HEK293 (cell line): ENCODE measurements around the gene NDST4.

Experiments used
- CTCF ChIA-PET: fragments of 350-600 bp; formaldehyde crosslinking; extraction: SDS; loops from one replicate; lab custom pipeline; 2021; ENCODE audit warnings: antibody characterized with exemption; lab: Yijun Ruan, JAX
- POLR2A ChIA-PET: fragments of 300-600 bp; formaldehyde crosslinking; extraction: SDS; loops from one replicate; lab custom pipeline; 2020; ENCODE audit warnings: antibody characterized with exemption, inconsistent platforms; lab: Yijun Ruan, JAX
- H3K27ac ChIP-seq: fragments of 200-500 bp; sonication (Bioruptor generic); 2 replicates; pipeline ENCODE4 v1.5.1; 2014; ENCODE audit warnings: low read depth, low read length, control low read depth, inconsistent platforms; ENCODE audit errors: extremely low read depth
- H3K36me3 ChIP-seq, 2 experiments: fragments of 200-500 bp in 1 of 2; sonication (Bioruptor generic) in 1 of 2; 1 replicate in 1 of 2; 2 replicates in 1 of 2; pipeline ENCODE4 v1.5.1; 2014 to 2017; ENCODE audit warnings: inconsistent platforms in 2 of 2, low read length in 2 of 2; ENCODE audit not compliant: control insufficient read depth in 2 of 2, insufficient read depth in 1 of 2
- H3K4me1 ChIP-seq: fragments of 200-500 bp; sonication (Bioruptor generic); 2 replicates; pipeline ENCODE4 v1.5.1; 2014; ENCODE audit warnings: mild to moderate bottlenecking, low read length, inconsistent platforms; ENCODE audit not compliant: control insufficient read depth, insufficient read depth
- H3K4me3 ChIP-seq: 2 replicates; pipeline ENCODE4 v1.5.1; 2011; ENCODE audit warnings: low read depth, mild to moderate bottlenecking, control low read depth, low read length, moderate library complexity
- H3K9me3 ChIP-seq: fragments of 200-500 bp; sonication (Bioruptor generic); 2 replicates; pipeline ENCODE4 v1.5.1; 2014; ENCODE audit warnings: low read depth, low read length, inconsistent platforms; ENCODE audit not compliant: control insufficient read depth, insufficient read depth
- BCL11B ChIP-seq: fragments of 450-650 bp; formaldehyde crosslinking; IDR thresholded peaks from 2 replicates; pipeline ENCODE4 v1.5.1; 2016; ENCODE audit warnings: low read depth, missing biosample characterization, missing genetic modification characterization
- FEZF1 ChIP-seq: fragments of 450-650 bp; formaldehyde crosslinking; IDR thresholded peaks from 2 replicates; pipeline ENCODE4 v1.5.1; 2016; ENCODE audit warnings: missing biosample characterization, missing genetic modification characterization
- IKZF3 ChIP-seq: fragments of 450-650 bp; IDR thresholded peaks from 2 replicates; pipeline ENCODE4 v1.5.0; 2018; ENCODE audit warnings: missing biosample characterization, mild to moderate bottlenecking, missing genetic modification characterization, moderate library complexity
- KLF10 ChIP-seq: fragments of 450-650 bp; IDR thresholded peaks from 2 replicates; pipeline ENCODE4 v1.5.1; 2018; ENCODE audit warnings: missing biosample characterization, mild to moderate bottlenecking, missing genetic modification characterization
- KLF17 ChIP-seq: fragments of 450-650 bp; formaldehyde crosslinking; IDR thresholded peaks from 2 replicates; pipeline ENCODE4 v1.5.1; 2016; ENCODE audit warnings: missing biosample characterization, missing genetic modification characterization
- MZF1 ChIP-seq: fragments of 450-650 bp; formaldehyde crosslinking; IDR thresholded peaks from 2 replicates; pipeline ENCODE4 v1.5.1; 2017; ENCODE audit warnings: missing biosample characterization, missing genetic modification characterization, borderline replicate concordance
- PRDM4 ChIP-seq: fragments of 450-650 bp; formaldehyde crosslinking; IDR thresholded peaks from 2 replicates; pipeline ENCODE4 v1.5.1; 2017; ENCODE audit warnings: missing biosample characterization, missing genetic modification characterization
- PRDM6 ChIP-seq: fragments of 450-650 bp; formaldehyde crosslinking; IDR thresholded peaks from 2 replicates; pipeline ENCODE4 v1.5.1; 2017; ENCODE audit warnings: missing biosample characterization, missing genetic modification characterization
- ZBTB17 ChIP-seq: fragments of 450-650 bp; formaldehyde crosslinking; IDR thresholded peaks from 2 replicates; pipeline ENCODE4 v1.5.1; 2016; ENCODE audit warnings: missing biosample characterization, missing genetic modification characterization
- ZBTB44 ChIP-seq: fragments of 450-650 bp; IDR thresholded peaks from 2 replicates; pipeline ENCODE4 v1.5.1; 2018; ENCODE audit warnings: missing biosample characterization, mild to moderate bottlenecking, missing genetic modification characterization
- ZEB2 ChIP-seq: fragments of 450-650 bp; formaldehyde crosslinking; IDR thresholded peaks from 2 replicates; pipeline ENCODE4 v1.5.1; 2016; ENCODE audit warnings: missing biosample characterization, missing genetic modification characterization
- ZNF18 ChIP-seq: fragments of 450-650 bp; formaldehyde crosslinking; IDR thresholded peaks from 2 replicates; pipeline ENCODE4 v1.5.1; 2016; ENCODE audit warnings: missing biosample characterization, missing genetic modification characterization
- ZNF24 ChIP-seq: fragments of 450-650 bp; formaldehyde crosslinking; IDR thresholded peaks from 2 replicates; pipeline ENCODE4 v1.5.1; 2016; ENCODE audit warnings: missing biosample characterization, missing genetic modification characterization
- ZNF394 ChIP-seq: fragments of 450-650 bp; formaldehyde crosslinking; IDR thresholded peaks from 2 replicates; pipeline ENCODE4 v1.5.1; 2016; ENCODE audit warnings: missing biosample characterization, missing genetic modification characterization, mild to moderate bottlenecking, moderate library complexity, borderline replicate concordance
- ZNF426 ChIP-seq: fragments of 450-650 bp; formaldehyde crosslinking; IDR thresholded peaks from 2 replicates; pipeline ENCODE4 v1.5.1; 2017; ENCODE audit warnings: missing biosample characterization, missing genetic modification characterization, mild to moderate bottlenecking, inconsistent platforms, moderate library complexity
- ZNF561 ChIP-seq: fragments of 450-650 bp; IDR thresholded peaks from 2 replicates; pipeline ENCODE4 v1.5.1; 2018; ENCODE audit warnings: missing biosample characterization, missing genetic modification characterization, borderline replicate concordance
- ZNF626 ChIP-seq: fragments of 450-650 bp; sonication (Bioruptor Pico); formaldehyde crosslinking; IDR thresholded peaks from 2 replicates; pipeline ENCODE4 v1.5.1; 2018; ENCODE audit warnings: missing biosample characterization, missing genetic modification characterization, inconsistent platforms
- ZNF654 ChIP-seq: fragments of 450-650 bp; formaldehyde crosslinking; IDR thresholded peaks from 2 replicates; pipeline ENCODE4 v1.5.1; 2016; ENCODE audit warnings: low read depth, missing biosample characterization, missing genetic modification characterization
- ZNF664 ChIP-seq: fragments of 450-650 bp; formaldehyde crosslinking; IDR thresholded peaks from 2 replicates; pipeline ENCODE4 v1.5.1; 2016; ENCODE audit warnings: missing biosample characterization, missing genetic modification characterization
- ZNF707 ChIP-seq: fragments of 450-650 bp; formaldehyde crosslinking; IDR thresholded peaks from 2 replicates; pipeline ENCODE4 v1.5.1; 2016; ENCODE audit warnings: missing biosample characterization, missing genetic modification characterization
- ZNF843 ChIP-seq: fragments of 450-650 bp; formaldehyde crosslinking; IDR thresholded peaks from 2 replicates; pipeline ENCODE4 v1.5.1; 2016; ENCODE audit warnings: missing biosample characterization, missing genetic modification characterization

The NDST4 gene

GRCh38 chr4:115119804-115120352, 6.5 kb upstream of the NDST4 start:
- H3K4me1 ChIP-seq: no peaks in the 10 kb centered on the region
- peak; percentile 49 for TF ChIP-seq ZNF654
- TF ChIP-seq KLF10 (tag by site-specific recombination): no peak
- no peak overlapping the region for H3K27ac ChIP-seq
- ChIA-PET POLR2A (no interaction called here), CTCF (interaction anchor here (1.2 kb wide), 1 partner anchor 733 kb away, joined by 4 read pairs; no protein-coding TSS in a partner anchor)
- no peak overlapping the region for H3K4me3 ChIP-seq
- H3K9me3 ChIP-seq: no peaks in the 10 kb centered on the region
- no peaks in the 10 kb centered on the region for H3K36me3 ChIP-seq

GRCh38 chr4:115117651-115118050, 4.2 kb upstream of the NDST4 start:
- no peaks in the 10 kb centered on the region for H3K36me3 ChIP-seq
- H3K4me1 ChIP-seq: no peaks in the 10 kb centered on the region
- ChIA-PET POLR2A (no interaction called here), CTCF (no interaction called here)
- H3K27ac ChIP-seq: no peak overlapping the region
- H3K4me3 ChIP-seq: no peak overlapping the region
- TF ChIP-seq KLF17: no peak
- no peak for TF ChIP-seq ZBTB44
- no peak for TF ChIP-seq IKZF3 (tag by site-specific recombination)
- TF ChIP-seq ZNF707: no peak
- no peak for TF ChIP-seq BCL11B (tag by site-specific recombination)
- no peak for TF ChIP-seq ZNF24
- H3K9me3 ChIP-seq: no peaks in the 10 kb centered on the region

- Histone ChIP-seq H3K27ac (peak overlapping the region; percentile 60; the same call in 1 of the 2 replicates), H3K36me3 (no peaks in the 10 kb centered on the region), H3K4me1 (peaks cover 6% of the 10 kb centered on the region), H3K9me3 (no peaks in the 10 kb centered on the region), H3K4me3 (no peak overlapping the region; the same call in 1 of the 2 replicates)
- CTCF ChIA-PET: interaction anchor here (0.7 kb wide), 1 partner anchor 19 kb away, joined by 3 read pairs; no protein-coding TSS in a partner anchor
- POLR2A ChIA-PET: no interaction called here
- 0 out of 2 replicates have a peak, but pooled peaks have one; percentile 20 for TF ChIP-seq ZNF843 (tag by site-specific recombination)
- TF ChIP-seq PRDM6: peak; percentile 87
- TF ChIP-seq ZBTB17: 0 out of 2 replicates have a peak, but pooled peaks have one; percentile 36
- no peak for TF ChIP-seq ZNF426 (tag by site-specific recombination)
- peak; percentile 35; the same call in 1 of the 2 replicates for TF ChIP-seq PRDM4 (tag by site-specific recombination)
- peak; percentile 33; the same call in 1 of the 2 replicates for TF ChIP-seq MZF1 (tag by site-specific recombination)
- no peak for TF ChIP-seq ZNF626 (tag by site-specific recombination)
- TF ChIP-seq ZNF18: no peak
- 0 out of 2 replicates have a peak, but pooled peaks have one; percentile 42 for TF ChIP-seq ZNF561 (tag by site-specific recombination)
- TF ChIP-seq ZNF394 (tag by site-specific recombination): peak; percentile 62; the same call in 1 of the 2 replicates
- peak; percentile 14; the same call in 1 of the 2 replicates for TF ChIP-seq ZNF664 (tag by site-specific recombination)
- no peak for TF ChIP-seq ZEB2
- peak; percentile 89 for TF ChIP-seq FEZF1 (tag by site-specific recombination)
Measured at GRCh38 chr4:115110191-115111181, 2.9 kb downstream of the NDST4 start.
